Ishikawa (cell line): ENCODE measurements around the gene TBL1X.

Source experiments
- CEBPB ChIP-seq: IDR thresholded peaks from 2 replicates; pipeline ENCODE4 v1.6.1; 2012
- CREB1 ChIP-seq: IDR thresholded peaks from 2 replicates; pipeline ENCODE4 v1.6.1; 2012; ENCODE audit warnings: low read depth
- EGR1 ChIP-seq: IDR thresholded peaks from 2 replicates; pipeline ENCODE4 v1.6.1; 2012
- EP300 ChIP-seq: IDR thresholded peaks from 2 replicates; pipeline ENCODE4 v1.6.1; 2012; ENCODE audit warnings: borderline replicate concordance
- FOXM1 ChIP-seq: IDR thresholded peaks from 2 replicates; pipeline ENCODE4 v1.6.1; 2012; ENCODE audit warnings: low read depth, borderline replicate concordance
- MAX ChIP-seq: IDR thresholded peaks from 2 replicates; pipeline ENCODE4 v1.6.1; 2012
- NFIC ChIP-seq: IDR thresholded peaks from 2 replicates; pipeline ENCODE4 v1.6.1; 2012
- RAD21 ChIP-seq: IDR thresholded peaks from 2 replicates; pipeline ENCODE4 v1.6.1; 2012; ENCODE audit warnings: low read depth
- REST ChIP-seq: IDR thresholded peaks from 2 replicates; pipeline ENCODE4 v1.6.1; 2012; ENCODE audit warnings: low read depth, mild to moderate bottlenecking
- TAF1 ChIP-seq: IDR thresholded peaks from 2 replicates; pipeline ENCODE4 v1.6.1; 2012; ENCODE audit warnings: low read depth, mild to moderate bottlenecking
- TCF12 ChIP-seq: IDR thresholded peaks from 2 replicates; pipeline ENCODE4 v1.6.1; 2012; ENCODE audit warnings: low read depth
- TEAD4 ChIP-seq: IDR thresholded peaks from 2 replicates; pipeline ENCODE4 v1.6.1; 2012
- USF1 ChIP-seq: IDR thresholded peaks from 2 replicates; pipeline ENCODE4 v1.6.1; 2012
- YY1 ChIP-seq: IDR thresholded peaks from 2 replicates; pipeline ENCODE4 v1.6.1; 2012; ENCODE audit warnings: low read depth
- ZBTB7A ChIP-seq: IDR thresholded peaks from 2 replicates; pipeline ENCODE4 v1.6.1; 2012; ENCODE audit warnings: low read depth

Gene TBL1X

GRCh38 chrX:9526965-9527364 lies 62.1 kb downstream of the TBL1X start:
- TF ChIP-seq EGR1, result no peak
- TF ChIP-seq MAX, result no peak
- TF ChIP-seq ZBTB7A, result no peak
- no peak for TF ChIP-seq USF1
- no peak for TF ChIP-seq FOXM1
- TF ChIP-seq CREB1, result no peak
- TF ChIP-seq TAF1, result no peak
- no peak for TF ChIP-seq TCF12
- no peak for TF ChIP-seq TEAD4
- TF ChIP-seq NFIC, result no peak
- TF ChIP-seq EP300, result no peak
- TF ChIP-seq RAD21, result no peak
- no peak for TF ChIP-seq CEBPB

- no peak for TF ChIP-seq REST
- no peak for TF ChIP-seq ZBTB7A
- no peak for TF ChIP-seq RAD21
- no peak for TF ChIP-seq TCF12
- TF ChIP-seq NFIC, result no peak
- TF ChIP-seq CREB1, result no peak
- TF ChIP-seq FOXM1, result no peak
- no peak for TF ChIP-seq CEBPB
Observed at GRCh38 chrX:9528498-9528897, 63.6 kb downstream of the TBL1X start.

- TF ChIP-seq EGR1, result no peak
- TF ChIP-seq TAF1, result no peak
- TF ChIP-seq CEBPB, result no peak
- TF ChIP-seq ZBTB7A, result no peak
- TF ChIP-seq YY1, result no peak
- no peak for TF ChIP-seq FOXM1
- TF ChIP-seq NFIC, result no peak
- no peak for TF ChIP-seq TEAD4
- no peak for TF ChIP-seq USF1
- TF ChIP-seq CREB1, result no peak
- no peak for TF ChIP-seq TCF12
- TF ChIP-seq EP300, result no peak
Observed at GRCh38 chrX:9529223-9529622, 64.4 kb downstream of the TBL1X start.

- no peak for TF ChIP-seq USF1
- TF ChIP-seq ZBTB7A, result no peak
- TF ChIP-seq CEBPB, result no peak
- TF ChIP-seq CREB1, result no peak
- TF ChIP-seq TCF12, result no peak
- no peak for TF ChIP-seq TAF1
Observed at GRCh38 chrX:9530848-9531274, 66.0 kb downstream of the TBL1X start.

- no peak for TF ChIP-seq ZBTB7A
- no peak for TF ChIP-seq TCF12
- no peak for TF ChIP-seq EP300
- TF ChIP-seq REST, result no peak
- TF ChIP-seq TEAD4, result no peak
- no peak for TF ChIP-seq NFIC
- no peak for TF ChIP-seq YY1
- TF ChIP-seq USF1, result no peak
- no peak for TF ChIP-seq RAD21
- no peak for TF ChIP-seq FOXM1
- no peak for TF ChIP-seq TAF1
- TF ChIP-seq CREB1, result no peak
Observed at GRCh38 chrX:9532349-9532748, 67.5 kb downstream of the TBL1X start.
